ENCODE data around the gene CYB5R4. TPM values are rescaled to one million over a fixed set of nuclear protein-coding genes. Genes with fewer than 3 reads are reported as not detected.
"Not testable (repeated sequence)": the region's sequence is repeated elsewhere in the genome, so short reads cannot be mapped to it uniquely, and the experiment has no call there.

Gene CYB5R4
- total RNA-seq, 1 experiment from 2014 or later = 18.9 TPM

DNA sequence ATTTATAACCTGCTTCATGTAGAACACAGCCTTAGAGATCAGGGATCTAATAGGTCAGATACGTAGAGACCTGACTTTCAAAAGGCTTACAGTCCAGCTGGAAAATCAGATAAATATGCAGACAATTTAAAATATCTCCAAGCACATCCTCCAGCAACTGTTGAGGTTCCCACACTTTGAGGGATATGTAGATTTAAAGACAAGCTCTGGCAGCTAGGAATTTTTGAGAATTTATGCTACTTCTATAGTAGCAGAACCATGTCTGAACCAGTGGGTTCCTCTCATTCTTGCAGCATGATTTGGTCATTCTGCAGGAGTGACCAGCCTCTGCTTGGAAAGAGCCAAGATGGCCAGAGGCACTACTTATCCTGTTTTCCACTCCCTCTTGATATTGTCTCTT lies 60.5 kb downstream of the CYB5R4 start:
- H3K4me3 Mint-ChIP-seq (ENCODE audit: unreplicated experiment) = no peak overlapping the region
- CTCF ChIA-PET = no interaction called here
- intact Hi-C loops (cut with micrococcal nuclease) = no loop called here
- DNase-seq (ENCODE audit: unreplicated experiment) = no peak
- H3K9me3 Mint-ChIP-seq (ENCODE audit: unreplicated experiment) = no peaks in the 10 kb centered on the region
- H3K27ac Mint-ChIP-seq (ENCODE audit: low read depth, unreplicated experiment) = no peak overlapping the region
- peaks cover 11% of the 10 kb centered on the region for H3K36me3 Mint-ChIP-seq (ENCODE audit: insufficient read depth, unreplicated experiment)
- H3K27me3 Mint-ChIP-seq (ENCODE audit: insufficient read depth, unreplicated experiment) = no peaks in the 10 kb centered on the region
- POLR2A ChIA-PET = interaction anchor here (0.9 kb wide), 1 partner anchor 15 kb away, joined by 3 read pairs; no protein-coding TSS in a partner anchor
- BruUV-seq (replicated peaks) = no TSS peak
- no peaks in the 10 kb centered on the region for H3K4me1 Mint-ChIP-seq (ENCODE audit: insufficient read depth, unreplicated experiment)
- TF ChIP-seq, protein P1, sequence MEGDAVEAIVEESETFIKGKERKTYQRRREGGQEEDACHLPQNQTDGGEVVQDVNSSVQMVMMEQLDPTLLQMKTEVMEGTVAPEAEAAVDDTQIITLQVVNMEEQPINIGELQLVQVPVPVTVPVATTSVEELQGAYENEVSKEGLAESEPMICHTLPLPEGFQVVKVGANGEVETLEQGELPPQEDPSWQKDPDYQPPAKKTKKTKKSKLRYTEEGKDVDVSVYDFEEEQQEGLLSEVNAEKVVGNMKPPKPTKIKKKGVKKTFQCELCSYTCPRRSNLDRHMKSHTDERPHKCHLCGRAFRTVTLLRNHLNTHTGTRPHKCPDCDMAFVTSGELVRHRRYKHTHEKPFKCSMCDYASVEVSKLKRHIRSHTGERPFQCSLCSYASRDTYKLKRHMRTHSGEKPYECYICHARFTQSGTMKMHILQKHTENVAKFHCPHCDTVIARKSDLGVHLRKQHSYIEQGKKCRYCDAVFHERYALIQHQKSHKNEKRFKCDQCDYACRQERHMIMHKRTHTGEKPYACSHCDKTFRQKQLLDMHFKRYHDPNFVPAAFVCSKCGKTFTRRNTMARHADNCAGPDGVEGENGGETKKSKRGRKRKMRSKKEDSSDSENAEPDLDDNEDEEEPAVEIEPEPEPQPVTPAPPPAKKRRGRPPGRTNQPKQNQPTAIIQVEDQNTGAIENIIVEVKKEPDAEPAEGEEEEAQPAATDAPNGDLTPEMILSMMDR (IDR thresholded peaks at IDR 0.05; ENCODE audit: unreplicated experiment) = no peak

DNA sequence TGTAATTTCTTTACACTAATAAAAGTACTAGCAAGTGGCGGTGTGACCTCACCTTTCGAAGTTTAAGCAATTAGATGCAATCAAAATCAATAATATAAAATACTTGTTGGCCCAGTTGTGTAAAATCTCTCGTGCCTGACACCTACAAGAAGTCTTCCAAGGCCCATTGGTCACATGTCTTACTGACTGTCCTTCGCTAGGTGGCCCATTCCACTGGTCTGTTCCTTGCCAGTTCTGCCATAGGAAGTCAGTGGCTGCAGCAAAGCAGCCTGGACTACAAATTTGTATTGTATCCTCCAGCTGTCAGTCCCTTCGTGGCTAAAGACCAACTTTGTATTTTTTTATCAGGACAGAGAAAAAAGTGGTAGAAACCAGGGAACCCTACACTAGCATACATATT lies 61.8 kb downstream of the CYB5R4 start:
- CTCF ChIA-PET = no interaction called here
- no TSS peak for BruUV-seq (replicated peaks)
- POLR2A ChIA-PET = interaction anchor here (0.6 kb wide), 1 partner anchor 65 kb away, joined by 3 read pairs; no protein-coding TSS in a partner anchor

DNA sequence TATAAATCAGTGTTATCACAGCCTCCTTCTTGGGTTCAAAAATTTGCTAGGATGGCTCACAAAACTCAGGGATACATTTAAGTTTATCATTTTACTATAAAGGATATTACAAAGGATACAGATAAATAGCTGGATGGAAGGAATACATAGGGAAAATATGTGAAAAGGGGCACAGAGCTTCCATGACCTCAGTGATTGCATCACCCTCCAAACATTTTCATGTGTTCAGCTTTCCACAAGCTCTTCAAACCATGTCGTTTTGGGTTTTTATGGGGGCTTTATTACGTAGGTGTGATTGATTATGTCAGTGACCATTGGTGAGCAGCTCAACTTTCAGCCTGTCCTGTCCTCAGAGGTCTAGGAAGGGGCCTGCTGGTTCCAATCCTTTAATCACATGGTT lies 68.0 kb downstream of the CYB5R4 start:
- DNase-seq (ENCODE audit: unreplicated experiment) = no peak
- H3K4me3 Mint-ChIP-seq (ENCODE audit: unreplicated experiment) = no peak overlapping the region
- intact Hi-C loops (cut with micrococcal nuclease) = no loop called here
- TF ChIP-seq, protein P1 (IDR thresholded peaks at IDR 0.05; ENCODE audit: unreplicated experiment) = no peak
- POLR2A ChIA-PET = no interaction called here
- H3K27ac Mint-ChIP-seq (ENCODE audit: low read depth, unreplicated experiment) = no peak overlapping the region
- H3K4me1 Mint-ChIP-seq (ENCODE audit: insufficient read depth, unreplicated experiment) = no peaks in the 10 kb centered on the region
- CTCF ChIA-PET = interaction anchor here (0.6 to 1.0 kb wide), 3 partner anchors 12 to 511 kb away, joined by 3 to 6 read pairs (median 3); no protein-coding TSS in a partner anchor
- H3K9me3 Mint-ChIP-seq (ENCODE audit: unreplicated experiment) = no peaks in the 10 kb centered on the region
- H3K27me3 Mint-ChIP-seq (ENCODE audit: insufficient read depth, unreplicated experiment) = no peaks in the 10 kb centered on the region
- BruUV-seq (replicated peaks) = no TSS peak
- H3K36me3 Mint-ChIP-seq (ENCODE audit: insufficient read depth, unreplicated experiment) = peaks cover 22% of the 10 kb centered on the region

More for the DNA sequence above, 61.8 kb downstream of the CYB5R4 start:
- H3K9me3 Mint-ChIP-seq (ENCODE audit: unreplicated experiment) = no peaks in the 10 kb centered on the region
- H3K27me3 Mint-ChIP-seq (ENCODE audit: insufficient read depth, unreplicated experiment) = no peaks in the 10 kb centered on the region
- intact Hi-C loops (cut with micrococcal nuclease) = no loop called here
- H3K36me3 Mint-ChIP-seq (ENCODE audit: insufficient read depth, unreplicated experiment) = peaks cover 11% of the 10 kb centered on the region
- H3K27ac Mint-ChIP-seq (ENCODE audit: low read depth, unreplicated experiment) = no peak overlapping the region
- H3K4me3 Mint-ChIP-seq (ENCODE audit: unreplicated experiment) = no peak overlapping the region
- no peak for DNase-seq (ENCODE audit: unreplicated experiment)
- TF ChIP-seq, protein P1 (IDR thresholded peaks at IDR 0.05; ENCODE audit: unreplicated experiment) = no peak
- no peaks in the 10 kb centered on the region for H3K4me1 Mint-ChIP-seq (ENCODE audit: insufficient read depth, unreplicated experiment)

DNA sequence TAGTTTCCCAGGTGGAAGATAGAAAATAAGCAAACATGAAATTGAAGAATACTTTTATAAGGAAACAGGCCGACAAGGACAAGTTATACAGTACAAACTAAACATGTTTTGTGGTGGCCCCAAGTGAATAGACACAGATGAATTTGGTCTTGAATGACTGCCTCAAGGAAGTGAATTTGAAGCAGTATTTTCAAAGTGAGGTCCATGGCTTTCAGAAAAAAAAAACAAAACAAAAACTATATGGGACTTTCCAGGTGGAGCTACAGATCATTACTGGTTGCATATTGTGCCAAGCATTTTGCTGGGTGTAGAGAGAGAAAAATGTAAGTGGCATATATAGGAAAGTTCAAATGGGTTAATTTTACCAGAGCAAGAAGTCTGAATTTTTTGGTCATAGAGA lies 68.8 kb downstream of the CYB5R4 start:
- peaks cover 19% of the 10 kb centered on the region for H3K36me3 Mint-ChIP-seq (ENCODE audit: insufficient read depth, unreplicated experiment)
- H3K4me1 Mint-ChIP-seq (ENCODE audit: insufficient read depth, unreplicated experiment) = no peaks in the 10 kb centered on the region
- H3K9me3 Mint-ChIP-seq (ENCODE audit: unreplicated experiment) = no peaks in the 10 kb centered on the region
- ChIA-PET CTCF (interaction anchor here (0.6 to 1.1 kb wide), 3 partner anchors 9 to 511 kb away, joined by 3 to 6 read pairs (median 3); no protein-coding TSS in a partner anchor), POLR2A (no interaction called here)
- intact Hi-C loops (cut with micrococcal nuclease) = no loop called here
- no peak for DNase-seq (ENCODE audit: unreplicated experiment)
- no peaks in the 10 kb centered on the region for H3K27me3 Mint-ChIP-seq (ENCODE audit: insufficient read depth, unreplicated experiment)
- H3K27ac Mint-ChIP-seq (ENCODE audit: low read depth, unreplicated experiment) = no peak overlapping the region
- TF ChIP-seq, protein P1 (IDR thresholded peaks at IDR 0.05; ENCODE audit: unreplicated experiment) = no peak
- no peak overlapping the region for H3K4me3 Mint-ChIP-seq (ENCODE audit: unreplicated experiment)
- no TSS peak for BruUV-seq (replicated peaks)

DNA sequence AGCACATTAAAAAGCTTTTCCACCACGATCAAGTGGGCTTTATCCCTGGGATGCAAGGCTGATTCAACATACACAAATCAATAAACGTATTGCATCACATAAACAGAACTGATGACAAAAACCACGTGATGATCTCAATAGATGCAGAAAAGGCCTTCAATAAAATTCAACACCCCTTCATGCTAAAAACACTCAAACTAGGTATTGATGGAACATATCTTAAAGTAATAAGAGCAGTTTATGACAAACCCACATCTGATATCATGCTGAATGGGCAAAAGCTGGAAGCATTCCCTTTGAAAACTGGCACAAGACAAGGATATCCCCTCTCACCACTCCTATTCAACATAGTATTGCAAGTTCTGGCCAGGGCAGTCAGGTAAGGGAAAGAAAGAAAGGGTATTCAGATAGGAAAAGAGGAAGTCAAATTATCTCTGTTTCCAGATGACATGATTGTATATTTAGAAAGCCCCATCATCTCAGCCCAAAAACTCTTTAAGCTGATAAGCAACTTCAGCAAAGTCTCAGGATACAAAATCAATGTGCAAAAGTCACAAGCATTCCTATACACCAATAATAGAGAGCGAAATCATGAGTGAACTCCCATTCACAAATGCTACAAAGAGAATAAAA lies 86.8 kb downstream of the CYB5R4 start:
- H3K27me3 Mint-ChIP-seq (ENCODE audit: insufficient read depth, unreplicated experiment); H3K4me1 Mint-ChIP-seq (ENCODE audit: insufficient read depth, unreplicated experiment); DNase-seq (ENCODE audit: unreplicated experiment); POLR2A ChIA-PET; BruUV-seq (replicated peaks); intact Hi-C loops (cut with micrococcal nuclease); H3K4me3 Mint-ChIP-seq (ENCODE audit: unreplicated experiment); H3K27ac Mint-ChIP-seq (ENCODE audit: low read depth, unreplicated experiment): not testable (repeated sequence)
- CTCF ChIA-PET = interaction anchor here (0.7 to 1.3 kb wide), 2 partner anchors 9 to 239 kb away, joined by 3 read pairs; no protein-coding TSS in a partner anchor
- peaks cover 17% of the 10 kb centered on the region for H3K36me3 Mint-ChIP-seq (ENCODE audit: insufficient read depth, unreplicated experiment)
- H3K9me3 Mint-ChIP-seq (ENCODE audit: unreplicated experiment) = peaks cover 15% of the 10 kb centered on the region

DNA sequence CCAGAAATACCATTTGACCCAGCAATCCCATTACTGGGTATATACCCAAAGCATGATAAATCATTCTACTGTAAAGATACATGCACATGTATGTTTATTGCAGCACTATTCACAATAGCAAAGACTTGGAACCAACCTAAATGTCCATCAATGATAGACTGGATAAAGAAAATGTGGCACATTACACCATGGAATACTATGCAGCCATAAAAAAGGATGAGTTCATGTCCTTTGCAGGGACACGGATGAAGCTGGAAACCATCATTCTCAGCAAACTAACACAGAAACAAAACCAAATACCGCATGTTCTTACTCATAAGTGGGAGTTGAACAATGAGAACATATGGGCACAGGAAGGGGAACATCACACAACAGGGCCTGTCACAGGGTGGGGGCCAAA lies 88.5 kb downstream of the CYB5R4 start:
- Mint-ChIP-seq H3K9me3 (ENCODE audit: unreplicated experiment) (peaks cover 15% of the 10 kb centered on the region), H3K36me3 (ENCODE audit: insufficient read depth, unreplicated experiment) (peaks cover 13% of the 10 kb centered on the region)
- H3K4me1 Mint-ChIP-seq (ENCODE audit: insufficient read depth, unreplicated experiment); POLR2A ChIA-PET; BruUV-seq (replicated peaks); CTCF ChIA-PET; H3K27me3 Mint-ChIP-seq (ENCODE audit: insufficient read depth, unreplicated experiment); DNase-seq (ENCODE audit: unreplicated experiment); H3K4me3 Mint-ChIP-seq (ENCODE audit: unreplicated experiment); intact Hi-C loops (cut with micrococcal nuclease); H3K27ac Mint-ChIP-seq (ENCODE audit: low read depth, unreplicated experiment): not testable (repeated sequence)
